A673 (cell line): ENCODE results near the gene SZRD1.
"Not testable (repeated sequence)": the region's sequence is repeated elsewhere in the genome, so short reads cannot be mapped to it uniquely, and the experiment has no call there.

Source experiments
- CTCF ChIP-seq: fragments of 300-800, 200-600 bp; sonication (generic); conservative IDR thresholded peaks from 2 replicates; pipeline ENCODE4 v1.5.1; 2017; ENCODE audit warnings: low read depth, mild to moderate bottlenecking, antibody characterized with exemption, low read length, moderate library complexity, mixed read lengths
- EZH2 ChIP-seq: fragments of 200-600 bp; sonication (generic); IDR thresholded peaks from 2 replicates; pipeline ENCODE4 v1.6.1; 2017; ENCODE audit warnings: borderline replicate concordance, low read depth, mild to moderate bottlenecking, mixed read lengths, antibody characterized with exemption, low read length; ENCODE audit not compliant: poor library complexity, severe bottlenecking

- TF ChIP-seq CTCF, EZH2: not testable (repeated sequence)
Measured at GRCh38 chr1:16343276-16343675, 23.8 kb upstream of the SZRD1 start.
